Measurements from ENCODE around the gene USP9X.
"Not testable (repeated sequence)": the region's sequence is repeated elsewhere in the genome, so short reads cannot be mapped to it uniquely, and the experiment has no call there.

Gene USP9X

DNA sequence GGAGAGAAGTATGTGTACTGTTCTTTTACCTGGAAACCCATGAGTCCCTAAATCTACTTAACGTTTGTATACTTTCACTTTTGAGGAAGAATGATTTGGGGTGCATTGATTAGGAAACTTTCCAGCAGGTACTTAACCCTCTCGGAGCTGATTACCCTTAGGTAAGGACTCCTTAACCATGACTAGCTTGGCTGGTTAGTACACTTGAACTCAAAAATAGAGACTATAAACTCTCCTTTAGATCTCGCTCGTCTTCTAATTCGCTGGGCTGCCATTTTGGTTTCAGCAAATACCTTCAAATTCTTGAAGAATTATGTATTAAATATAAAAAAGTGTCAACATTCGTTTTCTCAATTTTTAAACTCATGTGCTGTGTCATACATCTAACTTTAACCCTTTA, 2.0 kb downstream of the USP9X start:
- no peak for DNase-seq

DNA sequence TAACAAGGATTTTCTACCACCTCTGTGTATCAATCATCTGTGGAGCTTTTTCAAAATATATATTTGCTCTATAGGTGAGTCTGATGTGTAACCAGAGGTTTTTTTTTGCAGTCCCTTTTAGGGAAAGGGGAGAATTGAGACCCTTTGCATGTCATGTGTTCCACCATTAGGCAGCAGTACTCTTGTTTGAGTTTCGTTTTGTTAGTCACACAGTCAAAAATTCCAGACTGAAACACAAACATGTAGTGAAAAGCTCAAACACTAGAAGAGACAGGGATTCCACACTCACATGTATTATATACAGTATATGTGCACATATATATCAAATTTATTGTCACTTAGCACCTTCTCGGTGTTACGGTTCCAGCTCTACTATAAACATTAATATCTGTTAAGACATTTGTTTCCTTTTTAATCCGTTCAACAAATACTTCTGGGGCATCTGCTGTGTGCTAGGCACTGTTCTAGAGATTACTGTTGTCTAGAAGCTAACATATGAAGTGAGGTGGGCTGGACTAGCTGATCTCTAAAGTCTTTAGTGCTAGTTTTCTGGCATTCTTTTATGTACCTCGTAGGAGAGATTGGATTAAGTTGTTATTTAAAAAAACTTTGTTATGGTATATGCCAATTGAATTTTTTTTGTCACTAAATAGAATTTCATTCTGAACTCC, 5.5 kb downstream of the USP9X start:
- no peak for DNase-seq

DNA sequence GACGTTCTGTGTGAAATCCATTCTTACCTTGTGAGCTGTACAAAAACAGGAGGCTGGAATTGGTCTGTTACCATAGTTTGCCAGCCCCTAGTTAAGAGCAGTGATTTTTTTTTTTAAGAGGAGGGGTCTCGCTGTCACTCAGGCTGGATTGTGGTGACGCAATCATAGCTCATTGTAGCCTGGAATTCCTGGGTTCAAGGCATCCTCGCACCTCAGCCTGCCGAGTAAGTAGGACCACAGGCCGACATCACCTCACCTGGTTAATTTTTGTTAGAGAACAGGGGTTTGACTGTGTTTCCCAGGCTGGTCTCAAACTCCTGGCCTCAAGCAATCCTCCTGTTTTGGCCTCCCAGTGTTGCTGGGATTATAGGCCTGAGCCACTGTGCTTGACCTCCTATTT, 7.5 kb downstream of the USP9X start:
- no peak for DNase-seq

DNA sequence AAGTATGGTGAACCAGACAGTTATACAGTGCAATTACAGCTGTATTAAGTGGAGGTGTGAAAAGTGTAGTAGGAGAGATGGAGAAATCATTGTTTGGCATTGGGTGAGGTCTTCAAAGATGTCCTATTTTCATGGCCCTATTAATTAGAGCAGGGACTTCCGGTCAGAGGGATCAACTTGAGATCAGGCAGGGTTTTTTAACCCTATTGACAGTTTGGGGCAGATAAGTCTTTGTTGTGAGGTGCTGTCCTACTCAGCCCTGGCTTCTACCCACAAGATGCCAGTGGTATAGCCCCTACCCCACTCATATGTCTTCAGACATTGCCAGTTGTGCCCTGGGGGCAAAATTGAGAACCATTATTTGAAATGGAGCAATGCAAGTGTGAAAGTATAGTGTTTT, 9.9 kb downstream of the USP9X start:
- DNase-seq = no peak

DNA sequence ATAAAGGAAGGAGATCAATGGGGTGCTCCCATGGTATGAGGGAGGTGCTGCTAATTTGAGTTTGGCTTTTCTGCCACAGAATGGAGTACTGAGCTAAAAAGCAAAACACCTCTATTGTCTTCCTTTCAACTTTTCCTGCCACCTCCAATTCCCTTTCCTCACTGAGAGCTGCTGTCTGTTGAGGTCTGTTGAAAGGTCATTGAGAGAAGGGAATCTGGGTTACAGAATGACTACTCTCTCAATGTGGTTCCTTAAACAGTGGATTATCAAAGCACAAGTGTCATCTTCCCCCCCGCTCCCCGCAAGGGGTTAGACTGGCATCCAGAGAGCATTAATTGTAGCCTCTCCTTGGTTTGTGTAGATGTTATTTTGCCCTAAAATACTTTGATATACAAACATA, 10.7 kb downstream of the USP9X start:
- DNase-seq = no peak

DNA sequence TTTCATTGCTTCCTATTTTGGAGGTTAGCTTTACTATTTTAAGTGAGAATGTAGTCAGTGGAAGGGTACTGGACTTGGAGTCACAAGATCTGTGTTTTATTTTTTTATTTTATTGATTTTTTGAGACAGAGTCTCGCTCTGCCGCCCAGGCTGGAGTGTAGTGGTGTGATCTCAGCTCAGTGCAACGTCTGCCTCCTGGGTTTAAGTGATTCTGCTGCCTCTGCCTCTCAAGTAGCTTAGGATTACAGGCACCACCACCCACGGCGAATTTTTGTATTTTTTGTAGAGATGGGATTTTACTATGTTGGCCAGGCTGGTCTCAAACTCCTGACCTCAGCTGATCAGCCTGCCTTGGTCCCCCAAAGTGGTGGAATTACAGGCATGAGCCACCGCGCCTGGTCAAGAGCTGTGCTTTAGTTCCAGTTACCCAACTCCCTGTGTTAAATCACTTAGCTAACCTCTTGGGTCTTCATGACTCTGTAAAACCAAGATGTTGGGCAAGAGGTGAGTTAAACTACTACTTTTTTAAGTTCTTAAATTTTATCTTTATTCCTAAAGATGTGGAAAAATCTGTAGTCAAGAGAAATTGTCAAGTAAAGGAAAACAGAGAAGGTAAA, 11.2 kb downstream of the USP9X start:
- DNase-seq = no peak

DNA sequence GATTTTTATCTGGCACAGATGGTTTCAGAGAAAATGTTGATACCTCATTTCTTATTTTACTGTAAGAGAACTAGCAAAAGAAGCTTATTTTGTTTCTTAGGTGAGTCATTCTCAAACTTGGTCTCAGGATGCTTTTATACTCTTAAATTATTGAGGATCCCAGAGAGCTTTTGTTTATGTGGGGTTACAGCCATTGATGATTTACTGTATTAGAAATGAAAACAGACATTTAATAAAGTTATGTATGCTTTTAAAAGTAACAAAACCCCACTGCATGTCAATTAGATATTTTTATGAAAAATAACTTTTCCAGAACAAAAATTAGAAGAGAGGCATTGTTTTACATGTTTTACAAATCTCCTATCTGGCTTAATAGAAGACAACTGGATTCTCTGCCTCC, 12.1 kb downstream of the USP9X start:
- DNase-seq = no peak

DNA sequence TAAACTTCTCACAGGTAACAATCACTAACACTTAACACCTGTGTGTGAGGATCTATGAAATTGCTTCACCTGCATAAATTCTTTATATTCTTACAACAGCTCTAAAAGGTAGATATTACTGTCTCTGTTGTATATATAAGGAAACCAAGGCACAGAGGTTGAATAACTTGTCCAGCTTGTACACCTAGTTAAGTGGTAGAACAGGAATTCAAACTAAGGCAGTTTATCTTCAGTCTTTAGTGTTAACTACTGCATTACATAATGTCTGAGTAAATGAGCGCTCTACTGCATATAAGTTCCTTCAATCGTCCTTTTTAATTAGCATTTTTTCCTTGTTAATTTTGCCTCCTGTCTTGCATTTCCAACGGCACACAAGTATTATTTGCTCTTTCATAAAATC, 15.0 kb downstream of the USP9X start:
- DNase-seq = no peak

DNA sequence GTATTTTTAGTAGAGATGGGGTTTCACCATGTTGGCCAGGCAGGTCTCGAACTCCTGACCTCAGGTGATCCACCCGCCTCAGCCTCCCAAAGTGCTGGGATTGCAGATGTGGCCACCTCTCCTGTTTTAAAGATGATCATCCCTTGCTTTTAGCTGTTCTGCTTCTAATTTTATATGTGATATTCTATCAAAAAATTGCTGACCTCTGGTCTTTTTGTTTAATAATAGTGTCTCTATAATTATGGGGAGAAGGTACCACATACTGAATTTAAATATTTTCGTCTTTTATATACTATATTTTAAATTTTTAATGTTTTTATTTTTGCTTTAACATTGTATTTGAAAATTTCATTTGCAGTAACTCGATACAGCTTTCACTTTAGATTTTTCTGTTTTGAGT, 15.6 kb downstream of the USP9X start:
- no peak for DNase-seq

DNA sequence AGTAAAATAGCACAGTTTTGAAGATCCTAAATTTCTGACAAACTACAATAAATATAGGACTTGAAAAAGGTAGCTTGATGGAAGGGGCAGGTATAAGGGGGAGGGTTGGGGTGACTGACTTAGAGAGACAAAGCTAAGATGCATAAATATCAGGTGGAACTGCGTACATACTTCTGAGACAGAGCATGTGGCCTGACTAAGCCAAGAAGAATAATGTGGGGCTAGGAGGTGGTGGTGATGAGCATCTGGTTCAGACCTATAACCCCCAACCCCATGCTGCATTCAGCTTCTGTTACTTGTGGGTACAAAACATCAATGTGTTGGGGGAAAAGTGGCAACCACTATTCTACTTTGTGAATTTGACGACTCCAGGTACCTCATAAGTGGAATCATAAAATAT, 19.8 kb downstream of the USP9X start:
- no peak for DNase-seq

DNA sequence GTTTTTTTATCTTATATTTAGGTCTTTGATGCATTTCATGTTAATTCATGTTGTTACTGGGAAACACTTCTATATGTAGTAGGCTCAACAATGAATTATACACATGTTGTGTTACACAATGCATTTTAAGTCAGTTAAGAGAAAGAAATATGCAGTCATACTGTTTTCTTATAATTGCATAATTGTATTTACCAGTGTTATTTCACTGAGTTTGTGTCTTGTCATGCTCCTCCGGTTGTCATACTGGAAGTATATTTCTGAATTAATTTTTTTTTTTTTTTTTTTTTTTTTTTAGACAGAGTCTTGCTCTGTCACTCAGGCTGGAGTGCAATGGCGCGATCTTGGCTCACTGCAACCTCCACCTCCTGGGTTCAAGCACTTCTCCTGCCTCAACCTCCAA, 21.0 kb downstream of the USP9X start:
- not testable (repeated sequence) for DNase-seq

DNA sequence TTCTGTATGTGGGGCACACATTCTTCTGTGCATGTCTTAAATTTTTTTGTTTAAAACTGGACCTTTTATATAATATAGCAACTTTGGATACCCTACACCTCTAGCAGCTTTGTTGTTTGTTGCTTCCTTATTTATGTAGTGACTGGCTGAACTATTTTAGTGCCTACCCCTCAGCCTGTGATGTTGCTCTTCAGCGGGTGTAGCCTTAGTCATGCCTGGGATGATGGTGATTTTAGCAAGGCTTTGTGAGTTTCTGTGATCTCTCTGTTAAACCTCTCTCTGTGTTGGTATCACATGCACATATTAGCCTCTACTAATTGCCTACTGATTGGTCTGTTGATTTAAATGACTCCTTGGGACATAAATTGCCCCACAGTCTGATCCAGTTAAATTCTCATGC, 22.8 kb downstream of the USP9X start:
- no peak for DNase-seq

DNA sequence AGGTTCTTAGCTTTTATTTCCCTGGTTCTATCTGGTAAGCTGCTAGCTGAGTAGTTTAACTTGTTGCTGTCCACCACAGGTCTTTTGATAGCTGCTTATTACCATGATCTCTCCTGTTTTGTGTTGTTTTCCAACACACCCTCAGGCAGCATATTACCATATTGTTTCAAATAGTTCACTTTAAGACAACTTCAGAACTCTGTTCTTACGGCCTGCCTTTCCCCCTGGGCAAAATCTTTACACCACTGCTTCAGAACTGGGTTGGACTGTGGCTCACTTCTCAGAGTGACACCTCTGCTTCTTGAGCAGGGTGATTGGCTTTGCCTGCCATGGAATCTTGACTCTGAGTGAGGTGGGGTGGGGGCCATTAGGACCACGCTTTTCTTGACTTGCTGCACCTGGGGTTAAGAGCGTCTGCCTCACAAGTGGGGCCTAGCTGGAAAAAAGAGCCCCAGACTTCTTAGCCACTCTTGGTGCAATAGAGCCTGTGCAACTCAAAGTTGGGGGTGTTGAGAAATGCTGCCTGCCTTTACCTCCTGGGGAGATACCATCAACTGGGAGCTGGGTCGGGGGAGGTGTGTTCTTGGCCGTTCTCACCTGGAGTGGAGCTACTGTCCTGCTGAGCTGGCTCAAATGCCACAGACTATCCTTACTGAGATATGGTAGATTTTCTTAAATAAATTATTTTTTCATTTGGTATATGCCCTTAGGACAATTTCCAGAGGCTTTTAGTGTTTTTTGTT, 23.4 kb downstream of the USP9X start:
- no peak for DNase-seq

DNA sequence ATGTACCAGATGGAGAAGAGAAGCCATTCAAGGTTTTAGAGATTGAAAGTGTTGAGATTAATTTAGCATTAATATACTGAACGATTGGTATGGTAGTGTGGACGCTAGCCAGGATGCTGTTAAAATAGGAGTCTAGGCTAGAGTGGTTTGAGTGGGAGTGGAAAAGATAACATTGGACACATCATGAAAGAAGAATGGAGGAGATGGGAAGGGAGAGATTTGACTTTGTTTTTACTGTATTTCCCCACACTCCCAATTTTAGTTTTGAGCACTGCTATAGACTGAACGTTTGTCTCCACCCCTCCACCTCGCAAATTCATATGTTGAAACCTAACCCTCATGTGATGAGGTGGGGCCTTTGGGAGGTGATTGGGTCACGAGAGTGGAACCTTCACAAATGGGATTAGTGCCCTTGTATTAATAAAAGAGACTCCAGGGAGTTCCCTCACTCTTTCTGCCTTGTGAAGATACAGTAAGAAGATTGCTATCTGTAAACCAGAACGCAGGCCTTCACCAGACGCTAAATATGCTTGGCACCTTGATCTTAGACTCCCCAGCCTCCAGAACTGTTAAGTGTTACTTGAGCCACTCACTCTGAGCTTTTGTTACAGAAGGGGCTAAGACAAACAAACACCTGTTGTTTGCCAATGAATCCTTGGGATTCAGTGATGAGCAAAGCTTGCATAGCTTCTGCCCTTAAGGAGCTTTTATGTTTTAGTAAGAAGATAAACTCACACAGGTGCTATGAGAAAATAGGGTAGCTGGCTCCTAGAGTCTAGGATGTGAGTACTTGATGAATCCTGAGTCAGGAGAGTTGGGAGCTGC, 25.8 kb downstream of the USP9X start:
- DNase-seq = no peak

DNA sequence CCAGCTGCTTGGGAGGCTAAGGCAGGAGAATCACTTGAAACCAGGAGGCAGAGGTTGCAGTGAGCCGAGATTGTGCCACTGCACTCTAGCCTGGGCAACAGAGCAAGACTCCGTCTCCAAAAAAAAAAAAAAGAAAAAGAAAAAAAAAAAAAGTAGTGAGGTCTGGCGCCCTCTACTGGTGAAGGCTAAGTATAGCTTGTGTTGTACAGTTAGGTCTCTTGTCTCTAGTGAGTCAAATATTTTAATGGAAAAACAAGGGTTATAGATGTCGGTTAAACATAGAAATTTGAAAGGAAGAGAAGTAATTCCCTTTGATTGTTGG, 29.8 kb downstream of the USP9X start:
- DNase-seq = not testable (repeated sequence)

DNA sequence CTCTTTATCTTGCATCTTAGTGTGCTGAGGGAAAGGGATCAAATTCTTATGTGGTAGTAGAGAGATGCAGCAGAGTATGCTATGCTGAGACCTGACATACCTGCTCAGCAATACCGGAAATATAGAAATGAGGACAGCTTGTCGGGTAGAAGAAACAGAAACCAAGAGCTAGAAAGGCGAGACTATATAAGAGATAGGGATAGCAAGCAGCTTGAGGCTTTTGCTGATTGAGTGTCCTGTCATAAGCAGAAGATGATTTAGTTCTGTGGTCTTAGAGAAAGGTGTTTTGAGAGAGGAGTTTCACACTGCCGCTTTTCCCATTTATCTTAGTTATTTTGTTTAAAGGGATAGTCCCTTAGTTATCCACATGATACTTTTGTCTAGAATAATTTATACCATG, 31.7 kb downstream of the USP9X start:
- no peak for DNase-seq

DNA sequence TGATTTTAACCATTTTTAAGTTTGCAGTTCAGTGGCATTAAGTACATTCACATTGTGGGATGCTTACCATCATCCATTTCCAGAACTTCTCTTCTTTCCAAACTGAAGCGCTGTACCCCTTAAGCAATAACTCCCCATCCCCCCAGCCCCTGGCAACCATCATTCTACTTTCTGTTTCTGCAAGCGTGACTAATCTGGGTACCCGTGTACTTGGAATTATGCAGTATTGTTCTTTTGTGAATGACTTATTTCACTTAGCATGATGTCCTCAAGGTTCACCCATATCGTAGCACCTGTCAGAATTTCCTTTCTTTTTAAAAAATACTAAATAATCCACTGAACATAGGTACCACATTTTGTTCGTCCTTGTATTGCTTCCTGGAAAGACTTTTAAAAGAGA, 32.9 kb downstream of the USP9X start:
- no peak for DNase-seq

DNA sequence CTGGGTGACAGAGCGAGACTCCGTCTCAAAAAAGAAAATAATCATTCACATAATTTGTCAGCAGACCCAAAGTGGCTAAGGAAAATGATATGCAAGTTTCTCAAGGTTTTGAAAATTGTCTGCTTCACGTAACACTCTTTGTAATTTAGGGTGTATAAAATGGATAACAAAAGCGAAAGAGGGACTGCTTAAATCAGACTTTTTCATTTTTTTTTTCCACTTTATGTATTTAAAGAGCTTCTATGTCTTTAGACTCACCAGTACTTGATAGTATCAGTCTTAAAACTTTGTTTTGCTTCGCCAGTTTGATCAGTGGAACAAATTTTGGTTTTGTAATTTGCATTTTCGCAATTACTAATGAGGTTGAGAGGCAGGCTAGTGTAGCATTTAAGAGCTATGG, 34.6 kb downstream of the USP9X start:
- no peak for DNase-seq

DNA sequence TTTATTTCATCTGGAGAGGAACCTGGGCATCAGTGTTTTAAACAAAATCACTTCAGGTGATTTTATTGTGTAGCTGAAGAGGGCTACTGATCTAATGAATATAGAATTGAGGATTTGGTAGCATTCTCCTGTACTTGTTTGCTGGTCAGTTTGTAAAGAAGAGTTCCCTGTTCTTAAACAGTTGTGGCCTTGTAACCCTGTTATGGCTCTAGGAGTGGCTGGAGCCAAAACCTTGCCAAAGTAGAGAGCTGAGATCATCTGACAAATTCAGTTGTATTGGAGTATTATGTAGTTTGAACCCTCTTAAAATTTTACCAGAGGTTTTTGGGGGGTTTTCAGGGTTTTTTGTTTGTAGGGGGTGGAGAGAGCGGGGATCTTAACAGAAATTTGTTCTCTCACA, 36.5 kb downstream of the USP9X start:
- no peak for DNase-seq

DNA sequence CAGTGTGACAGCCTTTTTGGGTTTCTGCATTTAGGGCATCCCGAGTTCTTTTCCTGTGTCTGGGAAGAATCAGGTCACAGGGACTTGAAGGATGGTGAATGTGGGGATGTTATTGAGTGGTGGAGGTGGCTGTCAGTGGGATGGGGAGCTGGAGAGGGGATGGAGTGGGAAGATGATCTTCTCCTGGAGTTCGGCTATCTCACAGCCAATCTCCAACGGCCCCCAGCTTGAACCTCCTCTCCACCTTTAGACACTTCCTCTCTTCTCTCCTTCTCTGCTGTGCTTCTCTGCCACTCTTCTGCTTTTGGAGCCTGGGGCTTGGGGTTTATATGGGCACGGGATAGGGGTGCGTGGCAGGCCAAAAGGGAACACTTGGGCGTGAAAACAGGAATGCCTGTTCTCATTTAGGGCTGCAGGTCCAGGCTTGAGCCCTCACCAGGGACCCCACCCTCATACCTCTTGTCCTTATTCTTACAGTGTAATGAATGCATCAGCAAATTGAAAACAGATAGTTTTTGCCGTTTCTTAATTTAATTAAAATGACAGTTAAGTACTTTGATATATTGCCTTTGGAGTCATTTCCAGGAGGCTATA, 37.5 kb downstream of the USP9X start:
- DNase-seq = no peak

DNA sequence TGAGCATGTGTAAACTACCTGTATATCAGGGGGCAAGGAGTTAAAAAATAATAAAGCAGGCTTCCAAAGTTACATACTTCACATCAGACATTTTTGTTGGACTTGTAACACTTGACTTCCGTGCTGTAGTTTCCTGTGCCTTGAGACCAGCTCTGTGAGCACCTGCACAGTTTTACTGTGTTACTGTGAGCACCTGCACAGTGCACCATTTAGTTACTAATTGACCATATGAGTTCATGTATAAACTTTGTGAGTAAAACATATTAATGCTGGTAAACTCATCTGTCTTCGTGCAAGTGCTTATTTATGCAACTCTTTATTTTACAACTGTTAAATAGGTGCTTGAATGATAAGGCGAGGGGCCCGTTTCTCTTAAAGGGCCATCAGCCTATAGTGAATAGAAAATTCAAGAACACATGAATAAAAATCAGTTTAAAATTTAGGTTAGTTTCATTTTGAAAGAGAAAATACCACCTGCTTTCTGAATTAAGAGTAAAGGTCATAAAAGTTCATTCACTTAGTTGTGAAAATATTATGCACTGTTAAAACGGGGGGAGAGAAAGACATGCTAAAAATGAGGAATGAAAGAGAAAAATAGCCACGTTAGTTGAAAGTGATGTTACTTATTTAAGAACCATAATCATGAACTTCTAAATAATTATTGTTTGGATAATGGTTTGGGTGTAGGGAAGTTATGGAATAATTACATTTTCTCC, 42.4 kb downstream of the USP9X start:
- no peak for DNase-seq

DNA sequence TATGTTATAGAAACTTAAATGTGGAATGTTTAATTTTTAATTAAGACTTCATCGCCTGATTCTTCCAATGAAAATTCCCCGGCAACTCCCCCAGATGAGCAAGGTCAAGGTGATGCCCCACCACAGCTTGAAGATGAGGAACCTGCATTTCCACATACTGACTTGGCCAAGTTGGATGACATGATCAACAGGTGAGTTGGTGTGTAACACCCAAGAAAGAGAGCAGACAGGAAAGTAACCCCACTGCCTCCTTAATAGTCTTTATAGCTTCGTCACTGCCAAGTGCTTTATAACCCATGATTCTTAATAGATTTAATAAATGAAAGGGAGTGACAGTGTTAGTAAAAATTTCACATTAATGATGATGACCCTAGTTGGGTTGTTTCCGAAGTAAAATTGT, 43.7 kb downstream of the USP9X start:
- DNase-seq = no peak

DNA sequence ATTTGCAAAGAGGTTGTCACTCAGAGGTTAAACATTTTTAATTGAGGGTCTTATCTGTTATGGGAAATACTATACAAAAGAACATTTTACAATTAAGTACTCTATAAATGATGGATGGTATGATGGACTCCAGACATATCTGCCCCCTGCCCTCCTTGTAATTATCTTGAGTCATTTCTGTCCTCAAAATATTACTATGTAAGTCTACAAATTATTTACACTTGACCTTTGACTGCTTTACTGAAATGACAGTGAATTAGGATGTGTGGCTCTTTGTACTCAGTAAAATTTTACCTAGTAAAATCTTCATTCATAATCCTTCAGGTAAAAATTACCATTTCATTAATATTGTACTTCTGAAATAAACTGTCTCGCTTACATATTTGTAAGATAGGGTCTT, 46.5 kb downstream of the USP9X start:
- no peak for DNase-seq
